OCI-LY3 (cell line): ENCODE data around the gene SYNGR2.

Experiments
- H2AFZ ChIP-seq: fragments of 200-600, 300-600 bp; shearing (Covaris generic); 2 replicates; pipeline ENCODE4 v1.6.0; 2014; ENCODE audit warnings: antibody characterized with exemption, low read depth, low read length
- H3K27ac ChIP-seq: fragments of 200-600, 300-600 bp; sonication (generic); 2 replicates; pipeline ENCODE4 v1.5.1; 2014; ENCODE audit warnings: mild to moderate bottlenecking, low read length, moderate library complexity, mixed read lengths
- H3K27me3 ChIP-seq: fragments of 200-600, 300-600 bp; sonication (generic); 2 replicates; pipeline ENCODE4 v1.6.1; 2014; ENCODE audit warnings: low read depth, low read length, mixed read lengths
- H3K36me3 ChIP-seq: fragments of 200-600, 300-600 bp; sonication (generic); replicated peaks from 2 replicates; pipeline ENCODE3; 2014; ENCODE audit warnings: low read depth, low read length, mixed read lengths
- H3K4me1 ChIP-seq: fragments of 300-600, 200-600 bp; sonication (generic); 2 replicates; pipeline ENCODE4 v1.6.1; 2014; ENCODE audit warnings: low read length, mixed read lengths
- H3K4me2 ChIP-seq: fragments of 200-600, 300-600 bp; sonication (generic); 2 replicates; pipeline ENCODE4 v1.6.1; 2014; ENCODE audit warnings: low read length, mixed read lengths
- H3K4me3 ChIP-seq: fragments of 300-600, 200-600 bp; sonication (generic); 2 replicates; pipeline ENCODE4 v1.5.1; 2014; ENCODE audit warnings: antibody characterized with exemption, mild to moderate bottlenecking, low read length, moderate library complexity
- H3K79me2 ChIP-seq: fragments of 300-600, 200-600 bp; shearing (Covaris generic); 2 replicates; pipeline ENCODE4 v1.6.1; 2014; ENCODE audit warnings: mild to moderate bottlenecking, low read length, mixed read lengths
- H3K9ac ChIP-seq: fragments of 300-600, 200-600 bp; shearing (Covaris generic); 2 replicates; pipeline ENCODE4 v1.6.0; 2014; ENCODE audit warnings: mild to moderate bottlenecking, low read length, moderate library complexity
- H3K9me3 ChIP-seq: fragments of 200-600, 300-600 bp; shearing (Covaris generic); 2 replicates; pipeline ENCODE4 v1.6.1; 2014; ENCODE audit warnings: low read length, mixed read lengths; ENCODE audit not compliant: insufficient read depth
- H4K20me1 ChIP-seq: fragments of 200-600, 300-600 bp; sonication (generic); 2 replicates; pipeline ENCODE4 v1.6.1; 2016; ENCODE audit warnings: low read length, mixed read lengths; ENCODE audit not compliant: insufficient read depth
- EZH2phosphoT487 ChIP-seq: fragments of 200-600 bp; shearing (Covaris generic); IDR thresholded peaks from 2 replicates; pipeline ENCODE4 v1.6.1; 2018; ENCODE audit warnings: antibody characterized with exemption, mixed run types, low read depth
- TF ChIP-seq, protein P1 (sequence below): fragments of 200-600, 300-600 bp; sonication (generic); IDR thresholded peaks from 2 replicates; pipeline ENCODE4 v1.5.1; 2014; ENCODE audit warnings: antibody characterized with exemption, low read length, low read depth

SYNGR2 gene

DNA sequence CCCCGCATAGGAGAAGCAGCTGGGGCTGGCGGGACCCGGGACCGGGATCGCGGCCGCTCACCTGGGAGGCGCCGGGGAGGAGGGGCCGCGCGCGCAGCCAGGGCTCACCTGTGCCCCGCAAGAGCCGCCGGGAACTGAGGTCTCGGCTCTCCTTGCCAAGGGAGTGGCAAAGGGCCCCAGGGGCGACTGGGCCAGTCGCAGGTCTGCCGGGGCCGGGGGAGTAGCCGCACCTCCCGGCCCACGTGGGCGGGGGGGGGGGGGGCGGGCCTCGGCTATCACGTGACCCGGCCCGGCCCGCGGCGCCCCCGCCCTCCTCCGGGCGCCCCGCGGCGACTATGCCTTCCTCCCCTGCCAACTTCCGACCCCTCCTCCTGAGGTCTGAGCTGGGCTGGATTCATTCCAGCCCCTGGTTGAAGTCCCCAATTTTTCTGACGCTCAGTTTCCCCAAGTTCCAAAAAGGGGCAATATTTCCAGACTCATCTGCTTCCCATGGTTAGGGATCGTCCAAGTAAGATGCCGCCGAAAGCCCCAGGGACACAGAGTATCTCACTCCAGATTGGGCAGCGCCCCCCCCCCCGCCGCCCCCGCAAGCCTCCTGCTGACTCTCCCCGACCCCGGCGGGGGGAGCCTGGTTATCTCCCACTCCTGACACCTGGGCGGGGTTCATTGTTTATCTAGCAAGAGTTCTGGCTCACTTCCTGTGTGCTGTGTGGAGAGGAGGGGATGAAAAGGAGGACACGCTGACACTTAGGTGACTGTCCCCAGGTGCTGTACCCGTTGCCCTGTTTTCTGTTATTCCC, 39.6 kb upstream of the SYNGR2 start, which contains the start of gene TMC6:
TSS of gene TMC6 (minus strand) at position 205 of the 800 bp plus-strand sequence. CDS start 1,923 bp downstream, outside the sequence.
- peak within 1 kb of the TSS; percentile 91 for H3K4me3 ChIP-seq
- peak within 1 kb of the TSS; percentile 77 for H3K27ac ChIP-seq
- peak within 1 kb of the TSS; percentile 96 for H3K4me2 ChIP-seq
- H3K9me3 ChIP-seq, result no peaks in the 10 kb centered on the region
- H3K9ac ChIP-seq, result peak within 1 kb of the TSS; percentile 98
- H3K27me3 ChIP-seq, result no peaks in the 10 kb centered on the region
- H3K36me3 ChIP-seq, result peaks cover 10% of the 10 kb centered on the region
- H2AFZ ChIP-seq, result 0 out of 2 replicates have a peak within 1 kb of the TSS, but pooled peaks have one; percentile 49
- TF ChIP-seq EZH2phosphoT487, result no peak
- TF ChIP-seq, protein P1, sequence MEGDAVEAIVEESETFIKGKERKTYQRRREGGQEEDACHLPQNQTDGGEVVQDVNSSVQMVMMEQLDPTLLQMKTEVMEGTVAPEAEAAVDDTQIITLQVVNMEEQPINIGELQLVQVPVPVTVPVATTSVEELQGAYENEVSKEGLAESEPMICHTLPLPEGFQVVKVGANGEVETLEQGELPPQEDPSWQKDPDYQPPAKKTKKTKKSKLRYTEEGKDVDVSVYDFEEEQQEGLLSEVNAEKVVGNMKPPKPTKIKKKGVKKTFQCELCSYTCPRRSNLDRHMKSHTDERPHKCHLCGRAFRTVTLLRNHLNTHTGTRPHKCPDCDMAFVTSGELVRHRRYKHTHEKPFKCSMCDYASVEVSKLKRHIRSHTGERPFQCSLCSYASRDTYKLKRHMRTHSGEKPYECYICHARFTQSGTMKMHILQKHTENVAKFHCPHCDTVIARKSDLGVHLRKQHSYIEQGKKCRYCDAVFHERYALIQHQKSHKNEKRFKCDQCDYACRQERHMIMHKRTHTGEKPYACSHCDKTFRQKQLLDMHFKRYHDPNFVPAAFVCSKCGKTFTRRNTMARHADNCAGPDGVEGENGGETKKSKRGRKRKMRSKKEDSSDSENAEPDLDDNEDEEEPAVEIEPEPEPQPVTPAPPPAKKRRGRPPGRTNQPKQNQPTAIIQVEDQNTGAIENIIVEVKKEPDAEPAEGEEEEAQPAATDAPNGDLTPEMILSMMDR, result no peak
- H4K20me1 ChIP-seq, result no peaks in the 10 kb centered on the region
- peaks cover 79% of the 10 kb centered on the region for H3K4me1 ChIP-seq
- H3K79me2 ChIP-seq, result peaks cover 34% of the 10 kb centered on the region

DNA sequence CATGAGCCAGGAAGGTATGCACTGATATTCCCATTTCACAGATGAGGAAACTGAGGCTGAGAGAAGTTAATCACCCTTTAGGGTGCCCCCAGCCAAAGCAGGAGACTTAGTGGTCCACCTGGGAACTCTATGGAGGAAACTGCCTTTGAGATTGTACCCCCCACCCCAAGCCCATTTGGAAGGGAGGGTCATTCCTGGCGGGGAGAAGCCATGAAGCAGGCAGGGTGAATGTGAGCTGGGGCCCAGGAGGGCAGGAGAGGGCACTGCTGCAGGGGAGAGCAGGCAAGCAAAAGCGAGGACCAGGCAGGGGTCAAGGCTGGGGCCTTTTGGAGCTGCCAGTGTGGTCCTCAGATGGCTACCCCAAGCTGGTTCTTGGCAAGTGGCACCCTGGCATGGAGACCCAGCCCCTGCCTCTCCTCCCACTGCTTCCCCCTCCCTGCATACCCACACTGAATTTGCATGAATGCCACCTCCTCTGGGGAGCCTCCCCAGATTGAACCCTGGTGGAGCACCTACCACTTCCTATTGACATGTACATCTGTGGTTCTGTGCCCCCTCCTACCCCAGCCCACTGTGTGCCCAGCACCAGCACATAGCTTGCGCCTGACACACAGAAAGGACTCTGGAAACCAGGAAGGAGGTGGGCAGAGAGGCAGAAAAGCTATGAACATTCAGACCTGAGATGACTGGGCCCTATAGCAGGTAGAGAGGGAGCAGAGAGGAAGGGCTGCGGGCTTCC, 38.9 kb upstream of the SYNGR2 start:
- Histone ChIP-seq H3K4me1 (peaks cover 79% of the 10 kb centered on the region), H3K27me3 (no peaks in the 10 kb centered on the region), H2AFZ (0 out of 2 replicates have a peak overlapping the region, but pooled peaks have one; percentile 49), H3K9ac (peak overlapping the region; percentile 86), H3K4me2 (peak overlapping the region; percentile 96), H4K20me1 (no peaks in the 10 kb centered on the region), H3K27ac (peak overlapping the region; percentile 69), H3K4me3 (peak overlapping the region; percentile 91), H3K79me2 (peaks cover 34% of the 10 kb centered on the region), H3K9me3 (no peaks in the 10 kb centered on the region), H3K36me3 (peaks cover 7% of the 10 kb centered on the region)
- TF ChIP-seq, protein P1, result no peak
- no peak for TF ChIP-seq EZH2phosphoT487

DNA sequence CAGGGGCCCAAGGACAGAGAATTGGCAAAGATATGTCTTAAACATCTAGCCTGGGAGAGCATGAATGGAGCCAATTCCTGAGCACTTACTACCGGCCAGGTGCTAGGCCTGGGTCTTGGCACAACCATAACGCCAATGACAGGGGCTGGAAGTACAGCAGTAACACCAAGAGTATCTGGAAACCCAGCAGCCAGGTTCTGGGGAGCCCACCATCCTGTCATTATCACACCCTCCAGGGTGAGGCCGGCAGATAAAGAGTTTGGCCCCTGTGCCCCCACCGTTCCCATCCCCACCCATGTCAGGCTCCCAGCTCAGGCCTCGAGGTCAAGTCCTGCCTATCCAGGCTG, 38.3 kb upstream of the SYNGR2 start:
- Histone ChIP-seq H3K9me3 (no peaks in the 10 kb centered on the region), H3K9ac (peak overlapping the region; percentile 75), H3K36me3 (peaks cover 4% of the 10 kb centered on the region), H4K20me1 (no peaks in the 10 kb centered on the region), H3K27me3 (no peaks in the 10 kb centered on the region), H3K4me3 (peak overlapping the region; percentile 91), H3K27ac (peak overlapping the region; percentile 69), H3K4me1 (peaks cover 77% of the 10 kb centered on the region), H3K79me2 (peaks cover 34% of the 10 kb centered on the region), H3K4me2 (peak overlapping the region; percentile 96), H2AFZ (no peak overlapping the region)
- TF ChIP-seq EZH2phosphoT487, result no peak
- TF ChIP-seq, protein P1, result no peak

DNA sequence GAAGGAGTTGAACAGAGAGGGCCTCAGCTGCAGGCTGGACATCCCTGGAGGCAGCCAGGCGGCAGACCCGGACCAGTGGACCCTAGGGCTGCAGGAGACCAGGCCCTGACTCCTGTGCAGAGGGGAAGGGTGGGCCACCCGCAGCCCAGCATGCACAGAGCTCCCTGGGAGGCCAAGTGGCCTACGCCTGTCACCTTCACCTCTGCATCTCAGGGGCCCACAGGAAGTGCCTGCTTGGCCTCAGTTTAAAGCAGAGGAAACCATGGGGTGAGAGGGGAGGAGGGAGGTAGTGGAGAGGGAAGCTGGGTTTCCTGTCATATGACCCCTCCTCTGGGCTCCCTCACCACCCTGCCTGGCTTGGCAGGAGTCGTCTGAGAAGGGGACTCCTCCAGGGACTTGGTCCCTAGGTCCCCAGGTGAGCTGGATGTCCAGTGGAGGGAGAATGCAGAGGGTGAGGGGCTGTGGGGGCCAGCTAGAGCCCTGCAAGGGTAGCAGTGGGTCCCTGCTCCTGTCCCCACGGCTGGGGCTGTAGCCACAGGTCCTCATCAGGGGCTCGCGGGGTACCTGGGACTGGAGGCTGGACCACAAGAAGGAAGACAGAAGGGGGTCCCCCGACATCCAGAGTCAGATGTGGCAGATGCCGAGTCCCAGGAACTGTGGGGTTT, 37.8 kb upstream of the SYNGR2 start, which contains the start of gene TMC8:
TSS of gene TMC8 (plus strand) at position 335 of the 665 bp plus-strand sequence. CDS start 818 bp downstream, outside the sequence.
- peak within 1 kb of the TSS; percentile 75 for H3K9ac ChIP-seq
- H2AFZ ChIP-seq, result no peak within 1 kb of the TSS
- H3K9me3 ChIP-seq, result no peaks in the 10 kb centered on the region
- peaks cover 72% of the 10 kb centered on the region for H3K4me1 ChIP-seq
- TF ChIP-seq, protein P1, result no peak
- TF ChIP-seq EZH2phosphoT487, result no peak
- H3K27ac ChIP-seq, result peak within 1 kb of the TSS; percentile 69
- H3K36me3 ChIP-seq, result peaks cover 7% of the 10 kb centered on the region
- H3K27me3 ChIP-seq, result no peaks in the 10 kb centered on the region
- no peaks in the 10 kb centered on the region for H4K20me1 ChIP-seq
- H3K4me2 ChIP-seq, result peak within 1 kb of the TSS; percentile 96
- H3K79me2 ChIP-seq, result peaks cover 34% of the 10 kb centered on the region
- H3K4me3 ChIP-seq, result peak within 1 kb of the TSS; percentile 91
